HepG2 (cell line): ENCODE results near the gene MATN1. TPM values are rescaled to one million over a fixed set of nuclear protein-coding genes. Genes with fewer than 3 reads are reported as not detected.

Experiments
- AHDC1 ChIP-seq: sonication (generic); formaldehyde crosslinking; IDR thresholded peaks from 2 replicates; pipeline ENCODE4 v1.5.1; 2020; ENCODE audit warnings: mild to moderate bottlenecking, missing genetic modification reagents, borderline replicate concordance
- DPF2 ChIP-seq: sonication (generic); formaldehyde crosslinking; IDR thresholded peaks from 2 replicates; pipeline ENCODE4 v1.4.0; 2020; ENCODE audit warnings: mild to moderate bottlenecking, low read depth, missing genetic modification reagents, borderline replicate concordance
- DZIP1 ChIP-seq: sonication (generic); formaldehyde crosslinking; IDR thresholded peaks from 2 replicates; pipeline ENCODE4 v1.5.0; 2020; ENCODE audit warnings: mild to moderate bottlenecking, missing genetic modification reagents
- EHMT2 ChIP-seq: fragments of 200-600 bp; sonication (generic); IDR thresholded peaks from 2 replicates; pipeline ENCODE4 v1.7.0; 2017; ENCODE audit warnings: antibody characterized with exemption, low read depth, low read length, borderline replicate concordance
- ELK4 ChIP-seq: sonication (generic); formaldehyde crosslinking; IDR thresholded peaks from 2 replicates; pipeline ENCODE4 v1.9.0; 2021; ENCODE audit warnings: missing genetic modification reagents, borderline replicate concordance
- MLXIP ChIP-seq: sonication (generic); formaldehyde crosslinking; IDR thresholded peaks from 2 replicates; pipeline ENCODE4 v1.9.0; 2021; ENCODE audit warnings: missing genetic modification reagents, borderline replicate concordance
- NFYB ChIP-seq: sonication (generic); formaldehyde crosslinking; IDR thresholded peaks from 2 replicates; pipeline ENCODE4 v1.4.0; 2020; ENCODE audit warnings: missing genetic modification reagents
- PAF1 ChIP-seq: IDR thresholded peaks from 2 replicates; pipeline ENCODE4 v1.6.1; 2016; ENCODE audit warnings: missing genetic modification reagents, missing compliant biosample characterization
- RBFOX2 ChIP-seq: fragments of 200-400 bp; formaldehyde crosslinking; IDR thresholded peaks from 2 replicates; pipeline ENCODE4 v1.6.1; 2017; ENCODE audit warnings: low read depth, mild to moderate bottlenecking, low read length
- ZIK1 ChIP-seq: sonication (generic); formaldehyde crosslinking; IDR thresholded peaks from 2 replicates; pipeline ENCODE4 v1.5.0; 2020; ENCODE audit warnings: mild to moderate bottlenecking, low read depth, missing genetic modification reagents, borderline replicate concordance
- ZNF343 ChIP-seq: sonication (generic); formaldehyde crosslinking; IDR thresholded peaks from 2 replicates; pipeline ENCODE4 v1.4.0; 2020; ENCODE audit warnings: mild to moderate bottlenecking, missing genetic modification reagents
- ZNF367 ChIP-seq: sonication (generic); formaldehyde crosslinking; IDR thresholded peaks from 2 replicates; pipeline ENCODE4 v1.4.0; 2020; ENCODE audit warnings: missing genetic modification reagents, borderline replicate concordance
- ZNF616 ChIP-seq: sonication (generic); formaldehyde crosslinking; IDR thresholded peaks from 2 replicates; pipeline ENCODE4 v1.5.0; 2020; ENCODE audit warnings: low read depth, mild to moderate bottlenecking, missing genetic modification reagents
- ZNF761 ChIP-seq: sonication (generic); formaldehyde crosslinking; conservative IDR thresholded peaks from 2 replicates; pipeline ENCODE4 v1.4.0; 2020; ENCODE audit warnings: mild to moderate bottlenecking, missing genetic modification reagents
- ZZZ3 ChIP-seq: sonication (generic); formaldehyde crosslinking; IDR thresholded peaks from 2 replicates; pipeline ENCODE4 v1.4.0; 2020; ENCODE audit warnings: missing genetic modification reagents, mild to moderate bottlenecking, borderline replicate concordance
- polyA plus RNA-seq, 8 experiments: library from polyadenylated mRNA; depleted of rRNA in 3 of 8; stranded (reverse) in 7 of 8; unstranded in 1 of 8; fragments of >200 nt; fragmentation: Illumina TruSeq in 4 of 8; extraction: Trizol in 4 of 8; gene quantifications; 2 replicates each; pipeline versions ENCODE4 v1.2.1 to v1.2.3, GENCODE V29; 2011 to 2016; ENCODE audit warnings: low read depth in 4 of 8, missing spikeins in 1 of 8, mixed read lengths in 1 of 8; ENCODE audit not compliant: insufficient read depth in 1 of 8
- total RNA-seq, 5 experiments: library from RNA; depleted of rRNA; stranded (reverse); fragments of >200 nt; fragmentation: Illumina TruSeq; extraction: Trizol; gene quantifications; 2 replicates each; pipeline ENCODE4 v1.2.3, GENCODE V29; 2016; ENCODE audit warnings: low read depth in 1 of 5

Gene MATN1
- total and polyA plus RNA-seq, 2 of the 13 experiments (the other 11 are each of a cell fraction or from before 2014, with no cell fraction given), result 0.04 to 0.05 TPM

- TF ChIP-seq EHMT2, result no peak
- TF ChIP-seq ZNF343 (CRISPR knock-in tag), result peak; percentile 83; the same call in 1 of the 2 replicates
- peak; percentile 54; the same call in 1 of the 2 replicates for TF ChIP-seq ZNF761 (CRISPR knock-in tag)
- TF ChIP-seq ZNF616 (CRISPR knock-in tag), result peak; percentile 87
- TF ChIP-seq AHDC1, result 0 out of 2 replicates have a peak, but pooled peaks have one; percentile 37
- TF ChIP-seq DPF2, result no peak
- TF ChIP-seq RBFOX2, result peak; percentile 76
- TF ChIP-seq ELK4 (CRISPR knock-in tag), result peak; percentile 76; the same call in 1 of the 2 replicates
- TF ChIP-seq ZIK1 (CRISPR knock-in tag), result peak; percentile 66
- 0 out of 2 replicates have a peak, but pooled peaks have one; percentile 16 for TF ChIP-seq NFYB
- peak; percentile 57; the same call in 1 of the 2 replicates for TF ChIP-seq ZZZ3 (CRISPR knock-in tag)
- TF ChIP-seq ZNF367, result peak; percentile 68; the same call in 1 of the 2 replicates
- TF ChIP-seq MLXIP (CRISPR knock-in tag), result no peak
- peak; percentile 30; the same call in 1 of the 2 replicates for TF ChIP-seq DZIP1 (CRISPR knock-in tag)
- no peak for TF ChIP-seq PAF1 (CRISPR knock-in tag)
These were observed 4.6 kb downstream of the MATN1 start (continued) for GRCh38 chr1:30718636-30719405.
